SK-N-SH (cell line): ENCODE data around the gene NPC1. TPM values are rescaled to one million over a fixed set of nuclear protein-coding genes. Genes with fewer than 3 reads are reported as not detected.

Experiments used
- CTCF ChIA-PET: fragments of 300-600, 350-600 bp; formaldehyde crosslinking; extraction: SDS; loops from one replicate; lab custom pipeline; 2021; lab: Yijun Ruan, JAX
- POLR2A ChIA-PET: fragments of 350-600 bp; sonication (Branson Sonifier 250); formaldehyde crosslinking; extraction: SDS; loops from one replicate; lab custom pipeline; 2020; ENCODE audit warnings: antibody characterized with exemption, inconsistent platforms; lab: Yijun Ruan, JAX
- DNase-seq: peaks from one replicate; pipeline ENCODE4 v3.0.0; 2012
- H2AFZ ChIP-seq: fragments of 200-600 bp; sonication (generic); 2 replicates; pipeline ENCODE4 v1.8.1; 2016; ENCODE audit warnings: antibody characterized with exemption, mild to moderate bottlenecking, low read depth
- H3F3A ChIP-seq: fragments of 200-600 bp; sonication (generic); replicated peaks from 2 replicates; pipeline ENCODE3; 2016; ENCODE audit warnings: antibody characterized with exemption, mild to moderate bottlenecking; ENCODE audit not compliant: insufficient read depth
- H3K27ac ChIP-seq, 2 experiments: fragments of 200-500 bp in 1 of 2; fragments of 200-600 bp in 1 of 2; sonication (Bioruptor generic) in 1 of 2; sonication (generic), shearing (Covaris generic) in 1 of 2; 2 replicates each; pipeline versions ENCODE4 v1.5.1 to v1.6.1; 2014 to 2016; ENCODE audit warnings: low read depth in 2 of 2, inconsistent platforms in 1 of 2, low read length in 1 of 2, mild to moderate bottlenecking in 1 of 2, mixed read lengths in 1 of 2
- H3K27me3 ChIP-seq: fragments of 200-600 bp; sonication (generic), shearing (Covaris generic); 2 replicates; pipeline ENCODE4 v1.6.1; 2016; ENCODE audit warnings: mixed run types; ENCODE audit not compliant: insufficient read depth
- H3K36me3 ChIP-seq, 2 experiments: fragments of 200-500 bp in 1 of 2; fragments of 200-600 bp in 1 of 2; sonication (Bioruptor generic) in 1 of 2; sonication (generic) in 1 of 2; replicated peaks in 1 of 2; 2 replicates each; pipeline versions ENCODE3 to v1.5.1; 2014 to 2016; ENCODE audit warnings: low read length in 1 of 2, mild to moderate bottlenecking in 1 of 2; ENCODE audit not compliant: insufficient read depth in 2 of 2, control insufficient read depth in 1 of 2
- H3K4me1 ChIP-seq, 2 experiments: fragments of 200-500 bp in 1 of 2; fragments of 200-600 bp in 1 of 2; sonication (Bioruptor generic) in 1 of 2; sonication (generic), shearing (Covaris generic) in 1 of 2; 2 replicates each; pipeline versions ENCODE4 v1.5.1 to v1.6.1; 2014 to 2016; ENCODE audit warnings: low read depth in 1 of 2, low read length in 1 of 2, mixed run types in 1 of 2; ENCODE audit not compliant: insufficient read depth in 2 of 2, control insufficient read depth in 1 of 2
- H3K4me2 ChIP-seq: fragments of 200-600 bp; sonication (generic), shearing (Covaris generic); 2 replicates; pipeline ENCODE4 v1.6.1; 2017; ENCODE audit warnings: mixed run types
- H3K4me3 ChIP-seq, 2 experiments: fragments of 200-500 bp in 1 of 2; fragments of 200-600 bp in 1 of 2; sonication (Bioruptor generic) in 1 of 2; sonication (generic), shearing (Covaris generic) in 1 of 2; 2 replicates each; pipeline versions ENCODE4 v1.5.1 to v1.8.1; 2014 to 2016; ENCODE audit warnings: low read depth in 2 of 2, inconsistent platforms in 1 of 2, low read length in 1 of 2, mild to moderate bottlenecking in 1 of 2, mixed read lengths in 1 of 2, moderate library complexity in 1 of 2
- H3K79me2 ChIP-seq: fragments of 200-600 bp; sonication (generic); 2 replicates; pipeline ENCODE4 v1.8.1; 2017; ENCODE audit warnings: mild to moderate bottlenecking; ENCODE audit not compliant: insufficient read depth
- H3K9ac ChIP-seq: fragments of 200-600 bp; sonication (generic); 2 replicates; pipeline ENCODE4 v1.6.1; 2017; ENCODE audit warnings: mixed run types
- H3K9me2 ChIP-seq: fragments of 200-600 bp; sonication (generic); 2 replicates; pipeline ENCODE4 v1.6.1; 2017; ENCODE audit warnings: mixed run types
- H3K9me3 ChIP-seq: fragments of 200-600 bp; sonication (generic); 2 replicates; pipeline ENCODE4 v1.6.1; 2017; ENCODE audit warnings: mixed run types, mild to moderate bottlenecking, moderate library complexity
- H4K20me1 ChIP-seq: fragments of 200-600 bp; sonication (generic); 2 replicates; pipeline ENCODE4 v1.6.1; 2017; ENCODE audit warnings: mild to moderate bottlenecking, mixed run types; ENCODE audit not compliant: insufficient read depth
- CHD2 ChIP-seq: fragments of 150-350 bp; IDR thresholded peaks from 2 replicates; pipeline ENCODE4 v1.6.1; 2018; ENCODE audit warnings: low read length; ENCODE audit not compliant: partially characterized antibody
- CTCF ChIP-seq: fragments of 200-600 bp; sonication (generic); IDR thresholded peaks from 2 replicates; pipeline ENCODE4 v1.6.1; 2017; ENCODE audit warnings: antibody characterized with exemption, mild to moderate bottlenecking, moderate library complexity
- EP300 ChIP-seq, 2 experiments: IDR thresholded peaks; 2 replicates each; pipeline versions ENCODE4 v1.4.0 to v1.6.1; 2012; ENCODE audit warnings: borderline replicate concordance in 1 of 2, low read depth in 1 of 2, low read length in 1 of 2
- FOSL2 ChIP-seq: IDR thresholded peaks from 2 replicates; pipeline ENCODE4 v1.4.0; 2012; ENCODE audit warnings: low read depth, mild to moderate bottlenecking, moderate library complexity, borderline replicate concordance
- FOXM1 ChIP-seq: IDR thresholded peaks from 2 replicates; pipeline ENCODE4 v1.4.0; 2012; ENCODE audit warnings: low read depth, mild to moderate bottlenecking
- IRF3 ChIP-seq: fragments of 150-350 bp; IDR thresholded peaks from 2 replicates; pipeline ENCODE4 v1.6.1; 2016; ENCODE audit warnings: mild to moderate bottlenecking, low read depth, low read length
- JUND ChIP-seq: IDR thresholded peaks from 2 replicates; pipeline ENCODE4 v1.4.0; 2012
- NFIC ChIP-seq: IDR thresholded peaks from 2 replicates; pipeline ENCODE4 v1.4.0; 2012; ENCODE audit warnings: borderline replicate concordance
- RAD21 ChIP-seq: IDR thresholded peaks from 2 replicates; pipeline ENCODE4 v1.6.1; 2012; ENCODE audit warnings: mild to moderate bottlenecking, low read length
- RFX5 ChIP-seq: IDR thresholded peaks from 2 replicates; pipeline ENCODE4 v1.6.1; 2012; ENCODE audit warnings: mild to moderate bottlenecking, improper control_type of control experiment, low read length
- SIN3A ChIP-seq: IDR thresholded peaks from 2 replicates; pipeline ENCODE4 v1.6.1; 2012; ENCODE audit warnings: low read depth, mild to moderate bottlenecking, low read length, moderate library complexity, borderline replicate concordance
- TCF12 ChIP-seq: IDR thresholded peaks from 2 replicates; pipeline ENCODE4 v1.4.0; 2012
- TEAD4 ChIP-seq: IDR thresholded peaks from 2 replicates; pipeline ENCODE4 v1.4.0; 2012; ENCODE audit warnings: mild to moderate bottlenecking, borderline replicate concordance; ENCODE audit not compliant: insufficient read depth
- WGBS: methylation state at CpG from one replicate; pipeline ENCODE4 v1.1.6; 2017; ENCODE audit warnings: low lambda C conversion rate; 5-methylcytosine and 5-hydroxymethylcytosine counted together
- polyA plus RNA-seq, 3 experiments: library from polyadenylated mRNA; depleted of rRNA; stranded (reverse); fragments of >200 nt; gene quantifications; 2 replicates each; pipeline ENCODE4 v1.2.3, GENCODE V29; 2012
- TF ChIP-seq, protein P1 (sequence below): IDR thresholded peaks from 2 replicates; pipeline ENCODE4; 2012
- TF ChIP-seq, protein P2 (sequence below): IDR thresholded peaks from 2 replicates; pipeline ENCODE4 v1.4.0; 2012; ENCODE audit warnings: low read depth

Gene NPC1
- polyA plus RNA-seq, 1 of the 3 experiments (the other 2 are of a cell fraction) = 23.9 TPM

DNA sequence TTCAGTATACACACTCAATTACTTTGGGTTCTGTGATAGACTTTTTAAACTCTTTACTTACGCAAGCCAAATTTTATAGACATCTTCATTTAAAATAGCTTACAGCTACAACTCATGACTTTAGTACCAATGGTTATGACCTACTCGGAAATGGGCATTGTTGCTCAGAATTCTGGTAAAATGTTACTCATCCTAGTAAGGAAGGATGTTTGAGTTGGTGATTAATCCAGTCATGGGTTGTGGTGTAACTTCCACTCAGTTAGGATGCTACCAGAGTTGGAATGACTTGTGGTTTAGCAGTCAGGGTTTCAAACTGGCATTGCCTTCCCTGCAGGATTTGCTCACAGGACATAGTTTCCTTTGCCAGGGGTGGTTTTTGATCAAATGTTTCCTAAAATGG, 7.4 kb upstream of the NPC1 start:
- ChIA-PET POLR2A (no interaction called here), CTCF (no interaction called here)
- TF ChIP-seq, protein P1, sequence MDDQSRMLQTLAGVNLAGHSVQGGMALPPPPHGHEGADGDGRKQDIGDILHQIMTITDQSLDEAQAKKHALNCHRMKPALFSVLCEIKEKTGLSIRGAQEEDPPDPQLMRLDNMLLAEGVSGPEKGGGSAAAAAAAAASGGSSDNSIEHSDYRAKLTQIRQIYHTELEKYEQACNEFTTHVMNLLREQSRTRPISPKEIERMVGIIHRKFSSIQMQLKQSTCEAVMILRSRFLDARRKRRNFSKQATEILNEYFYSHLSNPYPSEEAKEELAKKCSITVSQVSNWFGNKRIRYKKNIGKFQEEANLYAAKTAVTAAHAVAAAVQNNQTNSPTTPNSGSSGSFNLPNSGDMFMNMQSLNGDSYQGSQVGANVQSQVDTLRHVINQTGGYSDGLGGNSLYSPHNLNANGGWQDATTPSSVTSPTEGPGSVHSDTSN = peak; percentile 46
- TF ChIP-seq CTCF (no peak), JUND (peak; percentile 43; the same call in 1 of the 2 replicates), FOXM1 (peak; percentile 32; the same call in 1 of the 2 replicates), NFIC (peak; percentile 22; the same call in 1 of the 2 replicates), SIN3A (no peak), EP300 (IDR thresholded peaks at IDR 0.05; ENCODE audit: borderline replicate concordance in 1 of 2, low read depth in 1 of 2, low read length in 1 of 2) (0 out of 4 replicates have a peak, but pooled peaks of 1 of the 2 experiments have one; percentile 14), FOSL2 (peak; percentile 61; the same call in 1 of the 2 replicates), RFX5 (no peak)
- no peaks in the 10 kb centered on the region for H3K9me2 ChIP-seq
- no peaks in the 10 kb centered on the region for H3K9me3 ChIP-seq
- H3K4me2 ChIP-seq = 0 out of 2 replicates have a peak overlapping the region, but pooled peaks have one; percentile 23
- peak overlapping the region in 1 of 2 experiments; percentile 57; a peak in 2 of 4 replicates for H3K27ac ChIP-seq
- H3K27me3 ChIP-seq = no peaks in the 10 kb centered on the region
- no peaks in the 10 kb centered on the region; a peak in 1 of 4 replicates for H3K4me1 ChIP-seq
- H3K4me3 ChIP-seq = no peak overlapping the region
- no peak for DNase-seq
- peak overlapping the region; percentile 61; the same call in 1 of the 2 replicates for H2AFZ ChIP-seq
- peaks cover 20% of the 10 kb centered on the region for H3F3A ChIP-seq
- 65% methylated on average over 2 of the region's 2 CpGs for WGBS
- no peak overlapping the region for H3K9ac ChIP-seq
- no peaks in the 10 kb centered on the region for H4K20me1 ChIP-seq
- H3K79me2 ChIP-seq = no peaks in the 10 kb centered on the region
- no peaks in the 10 kb centered on the region for H3K36me3 ChIP-seq

- H2AFZ ChIP-seq = no peak overlapping the region; the same call in 1 of the 2 replicates
Measured at GRCh38 chr18:23592911-23593310, 6.6 kb upstream of the NPC1 start.

More at GRCh38 chr18:23592911-23593310, 6.6 kb upstream of the NPC1 start:
- Histone ChIP-seq H3K4me3 (no peak overlapping the region), H3K9me2 (no peaks in the 10 kb centered on the region), H3K9ac (no peak overlapping the region), H3F3A (peaks cover 24% of the 10 kb centered on the region), H3K79me2 (no peaks in the 10 kb centered on the region), H3K4me2 (no peak overlapping the region), H3K36me3 (no peaks in the 10 kb centered on the region), H3K27ac (no peak overlapping the region)
- CTCF ChIA-PET = no interaction called here
- no peak for TF ChIP-seq IRF3
- TF ChIP-seq FOSL2 = no peak
- TF ChIP-seq CHD2 = no peak
- no peak for TF ChIP-seq TCF12
- no peak for TF ChIP-seq EP300 (IDR thresholded peaks at IDR 0.05; ENCODE audit: borderline replicate concordance in 1 of 2, low read depth in 1 of 2, low read length in 1 of 2)
- TF ChIP-seq RAD21 = no peak
- no peak for TF ChIP-seq TEAD4
- no peak for TF ChIP-seq JUND
- TF ChIP-seq, protein P2, sequence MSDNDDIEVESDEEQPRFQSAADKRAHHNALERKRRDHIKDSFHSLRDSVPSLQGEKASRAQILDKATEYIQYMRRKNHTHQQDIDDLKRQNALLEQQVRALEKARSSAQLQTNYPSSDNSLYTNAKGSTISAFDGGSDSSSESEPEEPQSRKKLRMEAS = no peak
- TF ChIP-seq, all 33 proteins: peak for 0
- 100% methylated on average over 2 of the region's 2 CpGs for WGBS
- H3K9me3 ChIP-seq = no peaks in the 10 kb centered on the region
- H4K20me1 ChIP-seq = no peaks in the 10 kb centered on the region
- POLR2A ChIA-PET = no interaction called here
- DNase-seq = no peak
- no peaks in the 10 kb centered on the region; a peak in 1 of 4 replicates for H3K4me1 ChIP-seq
- no peaks in the 10 kb centered on the region for H3K27me3 ChIP-seq
